Renal cortical epithelial cell (primary cell): ENCODE results near the gene BAIAP2L1. TPM values are rescaled to one million over a fixed set of nuclear protein-coding genes. Genes with fewer than 3 reads are reported as not detected.
A peak's percentile ranks its signal among the peaks of the same experiment; 100 is the strongest.
"Not testable (repeated sequence)": the region's sequence is repeated elsewhere in the genome, so short reads cannot be mapped to it uniquely, and the experiment has no call there.

ENCODE experiments used
- DNase-seq: peaks from one replicate; pipeline ENCODE4 v3.0.0-alpha.2; 2011; ENCODE audit warnings: low read depth
- total RNA-seq: library from RNA; depleted of rRNA; stranded (reverse); fragments of >200 nt; gene quantifications from 2 replicates; pipeline ENCODE4 v1.2.3, GENCODE V29; 2014

Gene BAIAP2L1
- total RNA-seq, 1 donor from 2014 or later: 25.8 TPM

DNA sequence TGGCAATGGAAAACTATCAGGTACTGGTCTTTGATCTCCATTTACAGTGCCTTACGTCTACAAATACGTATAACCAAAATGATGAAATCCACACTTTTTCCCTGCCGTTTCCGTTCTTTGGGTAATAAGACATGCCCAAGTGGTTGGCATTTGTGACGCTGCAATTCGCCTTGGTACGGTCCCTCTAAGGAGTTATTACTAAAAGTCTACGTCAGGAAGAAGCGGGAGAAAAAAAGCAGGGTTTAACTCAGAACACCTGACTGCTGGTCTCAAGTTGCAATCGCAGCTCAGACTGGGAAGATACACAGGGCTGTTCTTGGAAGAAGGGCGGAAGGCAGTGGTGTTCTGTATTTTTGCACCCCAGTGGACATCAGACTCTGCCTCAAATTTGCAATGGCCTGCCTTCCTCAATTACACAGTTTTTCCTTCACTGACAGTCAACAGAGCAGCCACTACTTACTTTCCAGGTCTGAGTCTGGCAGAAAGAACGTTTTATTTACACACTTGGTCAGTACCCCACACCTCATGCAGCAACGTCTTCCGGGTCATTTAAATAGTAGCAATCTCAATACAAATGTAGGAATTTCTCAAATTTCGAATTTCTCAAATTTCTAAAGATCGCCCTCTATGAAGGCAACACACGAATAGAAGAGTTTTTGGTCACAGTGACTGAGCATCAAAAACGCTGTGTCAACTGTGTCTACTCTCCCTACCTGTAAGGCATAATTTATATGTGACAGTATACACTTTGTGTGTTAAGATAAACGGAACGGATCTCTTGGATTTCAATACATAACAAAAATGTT lies 2.1 kb downstream of the BAIAP2L1 start:
- DNase-seq: peak; percentile 63

DNA sequence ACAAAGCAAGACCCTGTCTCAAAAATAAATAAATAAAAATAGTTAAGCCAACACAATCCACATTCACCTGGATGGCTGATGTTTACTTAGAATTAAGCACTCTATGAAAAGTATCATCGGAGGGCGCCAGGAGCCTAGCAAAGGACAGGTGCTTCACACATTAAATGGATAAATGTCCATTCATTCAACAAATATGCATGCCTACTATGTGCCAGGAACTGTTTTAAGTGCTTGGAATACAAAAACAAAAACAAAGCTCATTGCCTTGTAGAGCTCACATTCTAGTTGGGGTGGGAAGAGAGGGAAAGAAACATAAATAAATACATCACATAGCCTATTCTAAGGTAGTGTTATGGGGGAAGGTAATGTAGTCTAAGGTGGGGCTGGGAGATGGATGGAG lies 4.1 kb downstream of the BAIAP2L1 start:
- no peak for DNase-seq

DNA sequence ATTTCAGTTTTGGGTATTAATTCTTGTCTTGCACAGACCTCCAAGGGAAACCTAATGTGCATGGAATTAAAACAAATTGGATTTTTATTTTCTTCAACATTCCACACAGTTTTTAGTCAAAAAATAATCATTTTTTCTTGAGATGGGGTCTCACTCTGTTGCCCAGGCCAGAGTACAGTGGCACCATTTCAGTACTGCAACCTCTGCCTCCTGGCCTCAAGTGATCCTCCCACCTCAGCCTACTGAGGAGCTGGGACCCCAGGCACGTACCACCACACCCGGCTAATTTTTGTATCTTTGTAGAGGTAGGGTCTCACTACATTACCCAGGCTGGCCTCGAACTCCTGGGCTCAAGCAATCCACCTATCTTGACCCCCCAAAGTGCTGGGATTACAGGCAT lies 4.9 kb downstream of the BAIAP2L1 start:
- no peak for DNase-seq

DNA sequence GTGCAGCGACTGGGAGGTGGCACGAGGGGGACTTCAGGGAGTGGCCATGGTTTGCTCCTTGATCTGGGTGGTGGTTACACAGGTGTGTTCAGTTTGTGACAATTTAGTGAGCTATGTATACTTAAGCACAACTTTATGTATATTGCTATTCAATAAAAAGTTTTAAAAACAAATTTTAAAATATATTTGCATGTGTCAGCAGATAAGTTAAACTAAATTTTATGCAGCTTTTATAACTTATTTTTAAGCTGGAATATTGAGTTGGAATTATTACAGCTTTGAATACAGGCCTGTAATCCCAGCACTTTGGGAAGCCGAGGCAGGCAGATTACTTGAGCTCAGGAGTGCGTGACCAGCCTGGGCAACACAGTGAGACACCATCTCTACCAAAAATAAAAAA lies 5.4 kb downstream of the BAIAP2L1 start:
- DNase-seq: no peak

DNA sequence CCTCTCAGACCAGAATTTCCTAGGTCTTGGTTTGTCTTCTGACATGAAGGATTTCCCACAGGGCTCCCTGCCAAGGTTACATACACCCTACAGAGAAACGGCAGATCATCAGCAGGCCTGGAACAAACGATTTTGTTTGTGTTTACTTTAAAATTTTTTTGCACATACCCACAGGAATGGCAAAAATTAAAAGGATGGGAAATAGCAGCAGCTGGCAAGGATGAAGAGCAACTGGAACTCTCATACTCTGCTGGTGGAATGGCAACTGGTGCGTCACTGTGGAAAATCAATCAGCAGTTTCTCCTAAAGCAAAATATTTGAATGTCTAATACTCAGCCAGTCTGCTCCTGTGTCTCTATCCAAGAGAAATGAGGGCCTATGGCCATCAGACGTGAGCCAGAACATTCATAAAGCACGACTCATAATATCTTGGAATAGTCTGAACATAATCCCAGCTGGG lies 6.5 kb downstream of the BAIAP2L1 start:
- DNase-seq: no peak

DNA sequence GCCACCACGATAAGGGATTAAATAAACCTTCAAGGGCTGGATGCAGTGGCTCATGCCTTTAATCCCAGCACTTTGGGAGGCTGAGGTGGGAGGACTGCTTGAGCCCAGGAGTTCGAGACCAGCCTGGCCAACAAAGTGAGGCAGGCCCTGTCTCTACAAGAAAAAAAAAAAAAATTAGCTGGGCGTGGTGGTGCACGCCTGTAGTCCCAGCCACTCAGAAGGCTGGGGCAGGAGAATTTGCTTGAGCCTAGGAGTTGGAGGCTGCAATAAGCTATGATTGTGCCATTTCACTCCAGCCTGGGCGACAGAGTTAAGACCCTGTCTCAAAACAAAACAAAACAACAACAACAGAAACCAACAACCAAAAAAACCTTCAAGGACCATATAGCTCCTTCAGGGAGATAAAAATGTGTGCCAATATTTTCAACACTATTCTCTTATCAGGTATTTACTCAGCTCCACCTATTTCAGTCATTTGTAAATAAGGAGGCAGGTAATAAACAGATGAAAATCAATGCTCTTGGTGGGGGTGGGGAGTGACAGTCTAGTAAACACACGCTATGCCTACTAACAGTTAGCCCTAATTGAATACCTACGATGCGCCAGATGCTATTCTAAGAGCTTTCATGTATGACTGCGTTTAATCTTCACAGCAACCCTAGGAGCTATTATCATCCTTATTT lies 13.2 kb downstream of the BAIAP2L1 start:
- DNase-seq: no peak

DNA sequence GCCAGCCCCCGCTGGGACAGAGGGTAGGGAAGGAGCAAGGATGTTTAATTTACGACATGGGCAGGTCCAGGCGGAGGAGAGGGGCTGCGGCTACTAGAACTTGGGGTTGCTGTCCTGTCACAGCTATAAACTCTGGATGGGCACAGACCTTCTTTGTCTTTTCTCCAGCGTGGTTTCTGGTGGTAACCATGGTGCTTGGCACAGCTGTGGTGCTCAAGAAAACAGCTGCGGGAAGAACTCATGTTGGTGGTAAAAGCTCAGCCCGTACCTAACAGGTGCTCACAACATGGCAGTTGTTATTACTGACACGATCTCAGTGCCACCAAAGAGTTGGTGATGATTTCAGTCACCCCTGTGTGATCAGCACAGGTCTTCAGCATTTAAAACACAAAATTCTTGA lies 13.8 kb downstream of the BAIAP2L1 start:
- DNase-seq: no peak

DNA sequence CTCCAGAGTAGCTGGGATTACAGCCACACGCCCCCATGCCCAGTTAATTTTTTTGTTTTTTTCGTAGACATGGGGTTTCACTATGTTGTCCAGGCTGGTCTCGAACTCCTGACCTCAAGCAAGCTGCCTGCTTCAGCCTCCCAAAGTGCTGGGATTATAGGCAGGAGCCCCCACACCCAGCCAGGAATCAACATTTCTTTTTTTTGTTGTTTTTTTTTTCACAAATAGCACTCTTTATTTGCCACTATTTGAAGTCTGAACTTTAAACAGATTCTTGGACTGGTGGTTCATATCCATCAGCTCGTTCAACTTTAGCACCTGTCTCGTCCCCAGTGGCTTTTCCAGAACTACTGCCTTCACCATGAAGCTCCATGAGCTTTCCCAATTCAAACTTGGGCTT lies 15.4 kb downstream of the BAIAP2L1 start:
- DNase-seq: not testable (repeated sequence)

DNA sequence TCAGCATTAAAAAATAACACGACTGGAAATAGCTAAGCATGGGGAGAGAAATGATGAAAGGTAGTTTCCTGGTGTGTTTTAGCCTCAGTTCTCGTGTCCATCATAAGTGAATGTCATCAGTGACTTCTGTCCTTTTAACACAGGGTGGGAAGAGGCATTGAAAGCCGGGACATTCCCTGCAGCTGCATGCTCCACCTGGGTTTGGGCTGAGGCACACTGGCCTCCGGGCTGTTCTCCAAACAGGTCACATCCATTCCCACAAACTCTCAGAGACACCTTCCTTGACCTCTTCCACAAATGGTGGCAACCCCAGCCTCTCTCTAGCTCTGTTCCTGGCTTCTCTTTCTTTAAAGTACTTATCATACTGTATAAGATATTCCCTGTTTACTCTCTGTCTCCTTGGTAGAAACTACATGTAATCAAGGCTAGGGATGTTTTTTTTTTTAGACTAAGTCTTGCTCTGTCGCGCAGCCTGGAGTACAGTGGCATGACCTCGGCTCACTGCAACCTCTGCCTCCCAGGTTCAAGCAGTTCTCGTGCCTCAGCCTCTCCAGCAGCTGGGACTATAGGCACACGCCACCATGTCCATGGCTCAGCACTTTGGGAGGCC lies 22.6 kb downstream of the BAIAP2L1 start:
- DNase-seq: no peak

DNA sequence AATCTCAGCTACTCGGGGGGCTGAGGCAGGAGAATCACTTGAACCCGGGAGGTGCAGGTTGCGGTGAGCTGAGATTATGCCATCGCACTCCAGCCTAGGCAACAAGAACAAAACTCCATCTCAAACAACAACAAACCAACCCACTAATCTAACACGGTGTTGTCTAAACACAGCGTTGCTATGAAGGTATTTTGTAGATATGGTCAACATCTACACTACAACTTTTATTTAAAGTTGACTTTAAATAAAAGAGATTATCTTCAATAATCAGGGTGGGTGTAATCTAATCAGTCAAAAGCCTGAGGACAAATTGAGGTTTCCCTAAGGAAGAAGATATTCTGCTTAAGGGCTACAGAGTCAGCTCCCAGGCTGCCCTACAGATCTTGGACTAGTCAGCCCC lies 24.2 kb downstream of the BAIAP2L1 start:
- DNase-seq: no peak

DNA sequence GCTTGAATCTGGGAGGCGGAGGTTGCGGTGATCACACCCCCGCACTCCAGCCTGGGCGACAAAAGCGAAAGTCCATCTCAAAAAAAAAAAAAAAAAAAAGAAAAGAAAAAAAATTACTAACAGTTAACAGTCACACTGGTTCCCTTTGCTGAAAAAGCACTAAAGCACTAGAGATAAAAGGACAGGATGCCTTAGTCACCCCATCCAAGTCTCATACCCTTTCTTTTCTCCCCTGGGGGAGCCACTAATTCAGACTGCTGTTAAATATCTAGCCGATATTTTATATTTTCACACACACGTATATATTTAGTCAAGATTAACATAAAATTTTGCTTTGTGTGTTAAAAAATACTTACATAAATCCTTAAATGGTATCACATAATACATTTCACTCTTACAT lies 25.2 kb downstream of the BAIAP2L1 start:
- DNase-seq: no peak

DNA sequence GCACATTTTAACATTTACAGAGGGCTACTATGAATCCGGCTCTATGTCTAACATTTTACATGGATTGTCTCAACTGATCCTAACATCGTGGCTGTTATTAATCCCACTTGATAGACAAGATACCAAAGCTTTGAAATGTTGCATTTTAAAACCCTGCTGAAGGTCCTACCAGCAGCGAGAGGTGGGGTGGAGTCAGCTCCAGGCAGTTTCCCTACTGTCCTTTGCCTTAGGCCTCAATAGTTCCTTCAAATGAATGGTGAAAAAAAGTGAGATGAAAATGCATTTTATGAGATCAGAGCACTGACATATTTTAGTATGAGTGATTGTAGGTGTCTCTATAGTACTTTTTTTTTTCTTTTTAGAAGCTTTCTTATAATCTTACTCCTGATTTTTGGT lies 26.6 kb downstream of the BAIAP2L1 start:
- DNase-seq: no peak

DNA sequence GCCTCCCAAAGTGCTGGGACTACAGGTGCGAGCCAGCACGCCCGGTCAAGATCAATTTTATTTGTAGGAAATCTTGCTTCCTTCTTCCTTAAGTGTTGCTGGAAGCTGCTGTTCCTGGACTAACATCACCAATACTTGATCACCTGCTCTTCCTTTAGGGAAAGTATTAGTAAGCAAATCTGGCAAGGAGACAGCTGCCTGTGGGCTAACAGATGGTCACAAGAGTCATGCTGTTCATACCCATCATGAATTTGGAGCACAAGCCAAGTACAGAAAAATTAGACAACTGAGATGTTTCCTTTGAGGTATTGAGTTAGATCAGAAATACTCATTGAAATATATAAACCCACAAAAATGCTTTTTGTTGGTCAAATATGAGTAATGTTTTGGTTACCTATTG lies 27.9 kb downstream of the BAIAP2L1 start:
- peak; percentile 78 for DNase-seq

DNA sequence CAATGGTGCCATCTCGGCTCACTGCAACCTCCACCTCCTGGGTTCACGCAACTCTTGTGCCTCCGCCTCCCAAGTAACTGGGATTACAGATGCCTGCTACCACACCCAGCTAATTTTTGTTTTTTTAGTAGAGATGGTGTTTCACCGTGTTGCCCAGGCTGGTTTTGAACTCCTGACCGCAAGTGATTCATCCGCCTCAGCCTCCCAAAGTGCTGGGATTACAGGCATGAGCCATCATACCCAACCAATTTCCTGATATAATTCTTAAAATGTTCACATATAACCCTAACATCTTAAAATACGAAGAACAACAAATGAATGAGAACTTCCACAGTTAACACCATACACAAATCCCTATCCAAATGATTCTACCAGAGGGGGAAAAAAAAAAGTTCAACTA lies 31.2 kb downstream of the BAIAP2L1 start:
- DNase-seq: no peak

DNA sequence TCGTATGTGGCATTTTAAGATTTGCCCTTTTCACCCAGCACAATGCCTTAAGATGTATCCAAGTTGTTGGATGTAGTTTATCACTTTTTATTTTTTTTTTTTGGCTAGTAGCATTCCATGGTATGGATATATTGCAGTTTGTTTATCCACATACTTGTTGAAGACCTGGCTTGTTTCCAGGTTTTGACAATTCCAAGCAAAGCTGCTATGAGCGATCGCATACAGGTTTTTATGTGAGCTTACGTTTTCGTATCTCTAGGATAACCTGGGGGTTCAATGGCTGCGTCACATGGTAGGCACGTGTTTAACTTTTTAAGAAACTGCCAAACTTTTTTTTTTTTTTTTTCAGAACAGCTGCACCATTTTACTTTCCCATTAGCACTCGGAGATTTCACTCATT lies 32.2 kb downstream of the BAIAP2L1 start:
- no peak for DNase-seq

DNA sequence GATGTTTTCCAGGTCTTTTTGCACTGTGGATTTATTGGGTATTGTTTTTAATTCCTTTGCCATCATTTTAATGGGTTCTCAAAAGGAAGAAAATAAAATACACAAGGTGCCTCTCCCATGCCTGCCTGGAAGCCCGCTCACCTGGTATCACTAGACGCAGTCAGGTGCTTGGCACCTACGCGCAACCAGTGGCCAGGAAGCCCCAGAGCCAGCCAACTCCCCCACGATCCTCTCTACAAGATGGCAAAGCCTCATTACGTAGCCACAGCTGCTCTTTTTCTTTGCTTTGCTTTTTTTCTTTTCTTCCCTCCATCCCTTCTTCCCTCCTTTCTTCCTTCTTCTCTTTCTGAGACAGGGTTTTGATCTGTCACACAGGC lies 34.3 kb downstream of the BAIAP2L1 start:
- no peak for DNase-seq

DNA sequence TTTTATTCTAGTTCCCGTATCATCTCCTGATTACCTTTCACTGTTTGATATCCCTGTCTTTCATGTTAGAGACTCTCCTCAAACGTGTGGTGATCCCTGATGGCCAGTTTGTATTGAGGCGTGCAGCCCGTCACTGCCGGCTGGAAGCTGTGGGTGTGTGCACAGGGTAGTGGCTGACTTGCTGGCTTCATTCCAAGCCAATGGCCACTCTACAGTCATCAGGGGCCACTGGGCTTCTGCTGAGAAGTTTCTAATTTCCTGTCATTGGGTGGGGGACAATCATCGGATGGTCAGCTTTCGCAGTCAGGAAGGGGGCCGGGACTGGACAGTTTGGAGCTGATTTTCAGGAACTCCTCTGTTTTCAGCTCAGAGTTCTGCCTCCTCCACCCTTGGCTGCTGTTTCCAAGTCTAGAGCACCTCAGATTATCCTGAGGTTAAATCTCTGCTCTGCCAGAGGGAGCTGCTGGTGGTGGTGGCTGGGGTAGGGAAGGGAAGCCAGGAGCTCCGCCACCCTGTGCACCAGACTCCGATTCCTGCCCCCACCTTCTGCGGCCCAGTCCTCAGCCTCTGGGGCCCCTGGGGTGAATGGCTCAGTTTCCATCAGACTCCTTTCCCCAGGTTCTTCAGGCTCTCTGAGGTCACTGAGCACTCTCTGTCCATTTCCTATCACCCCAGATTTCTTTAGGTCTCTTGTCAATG lies 34.9 kb downstream of the BAIAP2L1 start:
- no peak for DNase-seq

DNA sequence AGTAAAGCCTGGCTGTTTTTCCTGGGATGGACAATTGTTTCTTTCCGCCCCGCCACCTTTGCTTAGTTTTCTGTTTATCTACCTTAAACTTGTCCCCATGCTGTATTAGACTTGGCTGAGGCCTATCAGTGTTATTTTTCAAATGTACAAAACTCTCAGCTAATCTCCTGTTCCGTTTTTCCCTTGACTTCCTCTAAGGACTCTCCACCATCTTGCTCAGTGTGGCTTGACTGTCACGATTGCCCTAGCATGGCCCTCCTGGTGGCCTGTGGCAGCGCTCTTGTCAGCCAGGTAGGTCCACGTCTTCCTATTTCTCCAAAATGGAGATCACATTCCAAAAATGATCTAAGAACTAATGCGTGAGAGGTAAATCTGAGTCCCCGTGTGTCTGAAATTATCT lies 36.7 kb downstream of the BAIAP2L1 start:
- no peak for DNase-seq

DNA sequence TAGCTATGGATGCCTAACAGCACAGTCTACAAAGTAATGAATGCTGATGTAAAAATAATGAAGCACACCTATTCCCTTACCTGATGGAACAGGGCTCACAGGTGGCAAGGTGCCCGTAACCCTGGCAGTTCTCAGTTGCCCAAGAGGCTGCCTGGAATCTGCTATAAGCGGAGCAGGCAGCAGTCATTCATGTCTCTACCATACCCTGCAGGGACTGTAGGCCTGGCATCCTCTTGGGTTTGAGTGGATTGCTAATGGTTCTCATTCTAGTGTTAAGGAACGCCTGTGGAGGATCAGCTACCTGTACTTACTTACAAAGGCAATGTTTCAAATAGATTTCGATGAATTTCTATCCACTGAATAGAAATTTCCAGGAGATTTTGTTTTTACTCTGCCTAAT lies 38.4 kb downstream of the BAIAP2L1 start:
- no peak for DNase-seq

DNA sequence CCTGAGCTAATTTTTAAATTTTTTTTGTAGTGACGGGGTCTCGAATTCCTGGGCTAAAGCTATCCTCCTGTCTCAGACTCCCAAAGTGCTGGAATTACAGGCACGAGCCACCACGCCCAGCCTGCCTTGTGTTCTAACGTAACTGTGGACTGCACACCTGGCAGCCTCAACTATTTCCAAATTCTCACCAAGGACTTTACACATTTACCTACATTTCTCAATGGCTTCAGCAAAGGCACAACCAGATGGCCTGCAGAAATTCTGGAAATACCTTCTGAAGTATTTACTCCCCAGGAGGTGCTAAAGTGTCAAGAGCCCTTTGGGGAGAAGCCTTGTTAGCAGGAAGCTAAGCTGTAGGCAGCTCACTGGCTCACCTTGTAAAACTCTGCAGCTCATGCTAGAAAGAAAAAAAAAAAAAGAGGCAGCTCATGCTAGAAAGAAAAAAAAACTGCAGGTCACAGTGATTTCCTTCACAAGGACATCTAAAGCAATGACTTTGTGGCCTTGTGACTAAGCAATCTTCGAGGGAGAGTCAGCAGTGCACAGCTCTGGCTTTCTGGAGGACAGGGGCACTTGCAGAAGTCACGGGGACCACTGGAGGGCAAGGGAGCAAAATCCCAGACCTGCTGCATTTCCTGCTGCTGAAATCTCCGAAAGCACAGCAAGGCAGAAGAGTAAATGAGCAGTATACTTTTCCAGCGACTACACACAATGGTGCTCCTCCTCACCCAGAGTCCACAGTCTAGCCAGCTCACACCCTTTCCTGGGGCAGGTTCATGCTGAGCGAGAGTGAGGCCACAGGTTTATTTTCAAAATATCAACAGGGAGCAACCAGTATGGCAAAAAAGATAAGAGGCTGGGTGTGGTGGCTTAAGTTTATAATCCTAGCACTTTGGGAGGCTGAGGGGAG lies 40.4 kb downstream of the BAIAP2L1 start:
- peak; percentile 31 for DNase-seq

DNA sequence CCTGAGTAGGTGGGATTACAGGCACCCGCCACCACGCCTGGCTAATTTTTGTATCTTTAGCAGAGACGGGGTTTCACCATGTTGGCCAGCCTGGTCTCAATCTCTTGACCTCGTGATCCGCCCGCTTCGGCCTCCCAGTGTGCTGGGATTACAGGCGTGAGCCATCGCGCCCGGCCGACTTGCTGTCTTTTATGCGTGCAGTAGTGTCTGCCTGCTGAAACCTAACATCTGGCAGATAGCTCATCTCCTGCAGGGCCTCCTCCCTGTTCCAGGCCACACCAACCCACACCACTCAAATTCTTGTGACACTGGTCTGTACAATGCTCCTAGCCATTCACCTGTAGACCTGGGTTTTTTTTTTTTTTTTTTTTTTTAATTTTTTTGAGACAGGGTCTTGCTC lies 41.5 kb downstream of the BAIAP2L1 start:
- no peak for DNase-seq
